Measurements from ENCODE around the gene STBD1. TPM values are rescaled to one million over a fixed set of nuclear protein-coding genes. Genes with fewer than 3 reads are reported as not detected.

Gene STBD1
- total and polyA plus RNA-seq, 4 donors: 10.3 to 42.5 (median 30.3) TPM

DNA sequence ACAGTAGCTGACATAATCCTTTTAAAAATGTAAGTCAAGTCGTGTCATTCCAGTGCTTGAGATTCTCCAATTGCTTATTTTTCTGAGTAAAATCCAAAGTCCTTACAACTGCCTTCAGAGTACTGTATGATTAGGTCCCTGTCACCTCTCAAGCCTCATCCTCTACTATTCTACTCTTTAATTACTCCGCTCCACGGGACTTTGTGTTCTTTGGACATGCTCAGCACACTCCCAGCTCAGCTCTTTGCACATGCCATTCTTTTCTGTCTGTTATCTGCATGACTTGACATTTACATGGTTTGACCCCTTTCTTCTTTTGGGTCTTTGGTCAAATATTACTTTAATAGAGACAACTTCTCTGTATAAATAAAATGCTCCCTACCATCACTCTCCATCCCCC lies 39.9 kb upstream of the STBD1 start:
- TF ChIP-seq, protein P1, sequence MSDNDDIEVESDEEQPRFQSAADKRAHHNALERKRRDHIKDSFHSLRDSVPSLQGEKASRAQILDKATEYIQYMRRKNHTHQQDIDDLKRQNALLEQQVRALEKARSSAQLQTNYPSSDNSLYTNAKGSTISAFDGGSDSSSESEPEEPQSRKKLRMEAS (IDR thresholded peaks at IDR 0.05): no peak
- TF ChIP-seq TAF1 (conservative IDR thresholded peaks at IDR 0.05): no peak
- peaks cover 0 to 7% (median 0%) of the 10 kb centered on the region in 4 donors for H3K4me1 ChIP-seq (ENCODE audit: control insufficient read depth in 4 of 4, insufficient read depth in 4 of 4, low read length in 3 of 4)
- no peak overlapping the region for H3K4me3 ChIP-seq (ENCODE audit: low read depth in 1 of 3, low read length in 3 of 3)
- no peaks in the 10 kb centered on the region for H3K36me3 ChIP-seq (ENCODE audit: control insufficient read depth in 4 of 4, insufficient read depth in 3 of 4, low read depth in 1 of 4, low read length in 3 of 4)
- WGBS: 77% methylated on average over 3 of the region's 3 CpGs
- H3K27me3 ChIP-seq (ENCODE audit: control insufficient read depth in 4 of 4, insufficient read depth in 4 of 4, low read length in 3 of 4): no peaks in the 10 kb centered on the region
- DNase-seq (ENCODE audit: low spot score): no peak
- H3K9me3 ChIP-seq (ENCODE audit: control insufficient read depth in 4 of 4, low read length in 3 of 4): no peaks in the 10 kb centered on the region
- H3K27ac ChIP-seq (ENCODE audit: low read depth in 1 of 2, low read length in 2 of 2): no peak overlapping the region
- no peak overlapping the region for H3K9ac ChIP-seq (ENCODE audit: low read depth in 1 of 2, low read length in 2 of 2)

DNA sequence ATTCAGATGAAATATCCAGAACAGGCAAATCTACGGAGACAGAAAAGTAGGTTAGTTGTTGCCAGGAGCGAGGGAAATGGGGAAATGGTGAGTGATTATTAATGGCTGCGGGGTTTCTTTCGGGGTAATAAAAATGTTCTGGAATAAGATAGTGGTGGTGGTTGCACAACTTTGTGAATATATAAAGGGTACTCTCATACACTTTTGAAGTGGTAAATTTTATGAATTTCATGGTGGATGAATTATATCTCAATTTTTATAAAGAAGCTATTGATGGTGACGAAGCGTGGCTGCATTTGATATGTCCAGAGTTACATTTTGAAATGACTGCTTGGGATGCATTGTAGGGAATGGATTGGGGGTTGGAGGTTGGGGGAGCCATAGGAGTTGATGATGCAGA lies 38.7 kb upstream of the STBD1 start:
- Histone ChIP-seq H3K27ac (ENCODE audit: low read depth in 1 of 2, low read length in 2 of 2) (no peak overlapping the region), H3K27me3 (ENCODE audit: control insufficient read depth in 4 of 4, insufficient read depth in 4 of 4, low read length in 3 of 4) (no peaks in the 10 kb centered on the region), H3K4me1 (ENCODE audit: control insufficient read depth in 4 of 4, insufficient read depth in 4 of 4, low read length in 3 of 4) (peaks cover 0 to 16% (median 4%) of the 10 kb centered on the region in 4 donors), H3K4me3 (ENCODE audit: low read depth in 1 of 3, low read length in 3 of 3) (no peak overlapping the region), H3K36me3 (ENCODE audit: control insufficient read depth in 4 of 4, insufficient read depth in 3 of 4, low read depth in 1 of 4, low read length in 3 of 4) (no peaks in the 10 kb centered on the region), H3K9me3 (ENCODE audit: control insufficient read depth in 4 of 4, low read length in 3 of 4) (no peaks in the 10 kb centered on the region), H3K9ac (ENCODE audit: low read depth in 1 of 2, low read length in 2 of 2) (no peak overlapping the region)
- no peak for DNase-seq (ENCODE audit: low spot score)
- TF ChIP-seq SP1 (IDR thresholded peaks at IDR 0.05) (no peak), HNF4G (IDR thresholded peaks at IDR 0.05) (no peak), HNF4A (conservative IDR thresholded peaks at IDR 0.05) (no peak), JUND (IDR thresholded peaks at IDR 0.05) (no peak)
- TF ChIP-seq, protein P2, sequence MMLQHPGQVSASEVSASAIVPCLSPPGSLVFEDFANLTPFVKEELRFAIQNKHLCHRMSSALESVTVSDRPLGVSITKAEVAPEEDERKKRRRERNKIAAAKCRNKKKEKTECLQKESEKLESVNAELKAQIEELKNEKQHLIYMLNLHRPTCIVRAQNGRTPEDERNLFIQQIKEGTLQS (IDR thresholded peaks at IDR 0.05): no peak
- TF ChIP-seq, protein P1 (IDR thresholded peaks at IDR 0.05): no peak
- TF ChIP-seq, protein P3, sequence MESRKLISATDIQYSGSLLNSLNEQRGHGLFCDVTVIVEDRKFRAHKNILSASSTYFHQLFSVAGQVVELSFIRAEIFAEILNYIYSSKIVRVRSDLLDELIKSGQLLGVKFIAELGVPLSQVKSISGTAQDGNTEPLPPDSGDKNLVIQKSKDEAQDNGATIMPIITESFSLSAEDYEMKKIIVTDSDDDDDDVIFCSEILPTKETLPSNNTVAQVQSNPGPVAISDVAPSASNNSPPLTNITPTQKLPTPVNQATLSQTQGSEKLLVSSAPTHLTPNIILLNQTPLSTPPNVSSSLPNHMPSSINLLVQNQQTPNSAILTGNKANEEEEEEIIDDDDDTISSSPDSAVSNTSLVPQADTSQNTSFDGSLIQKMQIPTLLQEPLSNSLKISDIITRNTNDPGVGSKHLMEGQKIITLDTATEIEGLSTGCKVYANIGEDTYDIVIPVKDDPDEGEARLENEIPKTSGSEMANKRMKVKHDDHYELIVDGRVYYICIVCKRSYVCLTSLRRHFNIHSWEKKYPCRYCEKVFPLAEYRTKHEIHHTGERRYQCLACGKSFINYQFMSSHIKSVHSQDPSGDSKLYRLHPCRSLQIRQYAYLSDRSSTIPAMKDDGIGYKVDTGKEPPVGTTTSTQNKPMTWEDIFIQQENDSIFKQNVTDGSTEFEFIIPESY (IDR thresholded peaks at IDR 0.05): no peak
- TF ChIP-seq, protein P4, sequence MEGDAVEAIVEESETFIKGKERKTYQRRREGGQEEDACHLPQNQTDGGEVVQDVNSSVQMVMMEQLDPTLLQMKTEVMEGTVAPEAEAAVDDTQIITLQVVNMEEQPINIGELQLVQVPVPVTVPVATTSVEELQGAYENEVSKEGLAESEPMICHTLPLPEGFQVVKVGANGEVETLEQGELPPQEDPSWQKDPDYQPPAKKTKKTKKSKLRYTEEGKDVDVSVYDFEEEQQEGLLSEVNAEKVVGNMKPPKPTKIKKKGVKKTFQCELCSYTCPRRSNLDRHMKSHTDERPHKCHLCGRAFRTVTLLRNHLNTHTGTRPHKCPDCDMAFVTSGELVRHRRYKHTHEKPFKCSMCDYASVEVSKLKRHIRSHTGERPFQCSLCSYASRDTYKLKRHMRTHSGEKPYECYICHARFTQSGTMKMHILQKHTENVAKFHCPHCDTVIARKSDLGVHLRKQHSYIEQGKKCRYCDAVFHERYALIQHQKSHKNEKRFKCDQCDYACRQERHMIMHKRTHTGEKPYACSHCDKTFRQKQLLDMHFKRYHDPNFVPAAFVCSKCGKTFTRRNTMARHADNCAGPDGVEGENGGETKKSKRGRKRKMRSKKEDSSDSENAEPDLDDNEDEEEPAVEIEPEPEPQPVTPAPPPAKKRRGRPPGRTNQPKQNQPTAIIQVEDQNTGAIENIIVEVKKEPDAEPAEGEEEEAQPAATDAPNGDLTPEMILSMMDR (IDR thresholded peaks at IDR 0.05; ENCODE audit: low read depth, low read length, missing input control): no peak
- WGBS: 96% methylated on average over 6 of the region's 6 CpGs

DNA sequence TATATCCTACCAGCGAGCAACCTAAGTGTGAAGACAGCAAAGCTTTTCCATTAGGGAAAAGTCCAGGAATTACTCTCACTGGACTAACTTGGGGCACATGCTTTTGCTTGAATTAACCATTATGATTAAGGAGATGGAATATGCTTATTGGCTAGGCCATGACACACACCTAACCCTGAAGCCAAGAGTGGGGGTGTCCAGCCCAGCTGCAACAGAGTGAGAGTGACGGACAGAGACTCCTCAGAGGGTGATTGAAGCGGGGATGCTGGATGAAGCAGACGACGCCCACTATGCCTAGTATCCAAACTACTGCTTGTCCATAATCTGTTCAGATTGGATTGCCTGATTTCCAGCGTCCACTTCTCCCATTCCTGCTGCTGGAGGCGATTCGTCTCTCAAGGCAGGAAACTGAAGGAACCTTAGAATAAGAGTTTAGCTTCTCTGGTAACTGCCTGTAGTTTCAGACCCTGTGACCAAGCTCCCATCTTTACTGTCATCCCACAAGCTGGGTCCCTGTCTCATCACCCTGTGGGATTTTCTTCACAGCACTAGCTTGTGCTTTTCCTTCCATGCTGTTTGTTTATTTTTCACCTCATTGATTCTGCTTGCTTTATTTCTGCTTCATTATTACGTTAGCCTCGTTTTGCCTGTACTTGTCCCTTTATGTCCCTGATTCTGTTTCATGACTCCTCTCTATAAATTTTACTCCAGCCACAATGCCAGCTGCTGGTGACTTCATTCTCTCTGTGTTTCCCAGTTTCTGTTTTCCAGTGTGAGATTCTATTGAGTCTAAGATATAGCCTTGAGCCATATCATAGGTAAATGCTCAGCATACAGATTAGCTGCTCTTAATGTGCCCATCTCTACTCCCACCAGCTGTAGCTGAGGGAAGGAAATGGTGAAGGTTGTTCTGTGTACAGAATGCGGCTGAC lies 36.0 kb upstream of the STBD1 start:
- no peak for DNase-seq (ENCODE audit: low spot score)
- Histone ChIP-seq H3K4me1 (ENCODE audit: control insufficient read depth in 4 of 4, insufficient read depth in 4 of 4, low read length in 3 of 4) (peaks cover 0 to 41% (median 12%) of the 10 kb centered on the region in 4 donors), H3K9me3 (ENCODE audit: control insufficient read depth in 4 of 4, low read length in 3 of 4) (no peaks in the 10 kb centered on the region), H3K27me3 (ENCODE audit: control insufficient read depth in 4 of 4, insufficient read depth in 4 of 4, low read length in 3 of 4) (no peaks in the 10 kb centered on the region), H3K4me3 (ENCODE audit: low read depth in 1 of 3, low read length in 3 of 3) (no peak overlapping the region), H3K36me3 (ENCODE audit: control insufficient read depth in 4 of 4, insufficient read depth in 3 of 4, low read depth in 1 of 4, low read length in 3 of 4) (no peaks in the 10 kb centered on the region), H3K9ac (ENCODE audit: low read depth in 1 of 2, low read length in 2 of 2) (no peak overlapping the region), H3K27ac (ENCODE audit: low read depth in 1 of 2, low read length in 2 of 2) (no peak overlapping the region)
- WGBS: 86% methylated on average over 11 of the region's 11 CpGs
- TF ChIP-seq FOXA1 (IDR thresholded peaks at IDR 0.05) (no peak), HNF4A (conservative IDR thresholded peaks at IDR 0.05) (no peak), FOXA2 (IDR thresholded peaks at IDR 0.05) (no peak), RXRA (IDR thresholded peaks at IDR 0.05) (no peak), JUND (IDR thresholded peaks at IDR 0.05) (no peak), EGR1 (IDR thresholded peaks at IDR 0.05; ENCODE audit: low read depth in 2 of 2) (no peak), NR2F2 (IDR thresholded peaks at IDR 0.05) (no peak)
- TF ChIP-seq, protein P3 (IDR thresholded peaks at IDR 0.05): no peak
- TF ChIP-seq, protein P4 (IDR thresholded peaks at IDR 0.05; ENCODE audit: low read depth, low read length, missing input control): no peak

Data from liver (tissue), 9 donors.